NCI-H748 (cell line): ENCODE data around the gene MYCN.
A peak's percentile ranks its signal among the peaks of the same experiment; 100 is the strongest.

Experiments
- DNase-seq: peaks from one replicate; lab custom pipeline; 2025; ENCODE audit not compliant: unreplicated experiment; lab: John Stamatoyannopoulos, UW

The MYCN gene

DNA sequence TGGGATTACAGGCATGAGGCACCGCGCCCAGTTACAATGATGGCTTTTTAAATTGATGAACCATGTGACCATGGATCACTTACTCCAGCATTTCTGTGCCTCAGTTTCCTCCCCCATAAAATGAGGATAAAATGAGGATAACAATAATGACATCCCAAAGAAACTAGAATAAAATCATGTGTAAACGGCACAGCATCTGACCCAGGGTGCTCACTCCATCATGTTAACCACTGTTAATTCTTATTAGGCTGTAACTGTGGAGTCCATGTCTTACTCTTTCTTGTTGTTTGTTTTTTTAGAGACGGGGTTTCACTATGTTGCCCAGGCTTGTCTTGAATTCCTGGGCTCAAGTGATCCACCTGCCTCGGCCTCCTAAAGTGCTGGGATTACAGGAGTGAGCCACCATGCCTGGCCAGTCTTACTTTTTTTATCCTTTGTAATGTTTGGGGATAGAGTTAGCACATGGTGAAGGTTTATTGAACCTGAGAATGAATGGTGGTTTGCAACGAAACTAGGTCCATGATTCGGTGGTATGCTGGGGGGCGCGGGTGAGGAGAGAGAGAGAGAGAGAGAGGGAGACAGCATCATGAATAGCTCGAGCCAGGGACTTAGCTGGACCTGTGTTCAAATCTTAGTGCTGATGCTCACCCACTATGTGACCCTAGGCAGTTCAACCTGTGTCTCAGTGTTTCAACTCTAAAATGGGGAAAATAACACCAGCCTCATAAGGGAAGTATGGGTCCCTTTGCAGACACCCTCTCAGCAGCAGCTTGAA is 52.3 kb downstream of the MYCN start:
- no peak for DNase-seq

DNA sequence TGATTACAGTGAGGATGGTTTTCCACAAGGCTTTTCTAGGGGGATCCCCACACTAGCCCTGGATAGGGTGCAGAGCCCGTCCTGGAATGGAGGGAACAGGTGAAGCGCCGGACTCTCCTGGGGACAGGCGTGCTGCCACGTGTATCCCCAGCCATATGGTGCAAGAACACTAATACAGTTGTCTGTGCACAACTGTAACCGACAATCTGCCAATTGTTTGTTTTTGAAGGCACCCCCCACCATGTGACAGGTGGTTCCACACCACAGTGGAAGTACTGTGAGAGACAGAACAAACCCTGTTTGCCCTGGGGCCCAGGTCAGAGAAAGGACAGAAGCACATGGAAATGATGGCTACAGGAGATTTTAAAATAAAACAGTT is 52.9 kb downstream of the MYCN start:
- DNase-seq: peak; percentile 51

- no peak for DNase-seq
These were observed 53.3 kb downstream of the MYCN start for GRCh38 chr2:15993666-15994065.

DNA sequence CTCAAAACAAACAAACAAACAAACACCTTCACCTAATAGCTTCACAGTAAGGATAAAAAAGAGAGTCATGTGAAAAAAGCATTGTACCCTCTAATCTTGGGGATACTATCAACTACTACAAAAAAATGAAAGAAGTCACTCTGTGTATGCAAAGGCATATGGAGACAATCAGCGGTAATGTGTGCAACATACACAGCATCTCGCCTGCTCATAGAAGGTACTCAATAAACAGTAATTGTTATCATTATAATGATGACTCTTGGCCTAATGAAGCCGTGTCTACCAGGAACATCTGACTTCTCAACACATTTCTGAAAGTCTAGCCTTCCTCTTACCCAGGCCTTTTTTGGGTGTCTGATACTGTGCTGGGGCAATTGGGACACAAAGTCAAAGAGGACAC is 55.3 kb downstream of the MYCN start:
- no peak for DNase-seq
